Astrocyte (in vitro differentiated cells and primary cell): ENCODE measurements around the gene ARHGAP32.
"Not testable (repeated sequence)": the region's sequence is repeated elsewhere in the genome, so short reads cannot be mapped to it uniquely, and the experiment has no call there.

ENCODE experiments used
- CTCF ChIP-seq: IDR thresholded peaks from 2 replicates; pipeline ENCODE4 v1.5.1; 2011; ENCODE audit warnings: low read depth, mild to moderate bottlenecking, inconsistent platforms, low read length, moderate library complexity; ENCODE audit not compliant: insufficient read depth
- EZH2 ChIP-seq: IDR thresholded peaks from 2 replicates; pipeline ENCODE4 v1.6.1; 2012; ENCODE audit warnings: mild to moderate bottlenecking, low read length, inconsistent platforms; ENCODE audit not compliant: insufficient read depth

- TF ChIP-seq CTCF, EZH2: not testable (repeated sequence)
Observed at GRCh38 chr11:129157080-129157479, 35.0 kb downstream of the ARHGAP32 start.
